GM10847 (cell line): ENCODE measurements around the gene C11orf91.

Experiments used
- POLR2A ChIP-seq: IDR thresholded peaks from 2 replicates; pipeline ENCODE4 v1.6.1; 2011; ENCODE audit not compliant: insufficient read length; ENCODE audit errors: extremely low read depth

The C11orf91 gene, protein sequence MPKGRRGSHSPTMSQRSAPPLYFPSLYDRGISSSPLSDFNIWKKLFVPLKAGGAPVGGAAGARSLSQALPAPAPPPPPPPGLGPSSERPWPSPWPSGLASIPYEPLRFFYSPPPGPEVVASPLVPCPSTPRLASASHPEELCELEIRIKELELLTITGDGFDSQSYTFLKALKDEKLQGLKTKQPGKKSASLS

DNA sequence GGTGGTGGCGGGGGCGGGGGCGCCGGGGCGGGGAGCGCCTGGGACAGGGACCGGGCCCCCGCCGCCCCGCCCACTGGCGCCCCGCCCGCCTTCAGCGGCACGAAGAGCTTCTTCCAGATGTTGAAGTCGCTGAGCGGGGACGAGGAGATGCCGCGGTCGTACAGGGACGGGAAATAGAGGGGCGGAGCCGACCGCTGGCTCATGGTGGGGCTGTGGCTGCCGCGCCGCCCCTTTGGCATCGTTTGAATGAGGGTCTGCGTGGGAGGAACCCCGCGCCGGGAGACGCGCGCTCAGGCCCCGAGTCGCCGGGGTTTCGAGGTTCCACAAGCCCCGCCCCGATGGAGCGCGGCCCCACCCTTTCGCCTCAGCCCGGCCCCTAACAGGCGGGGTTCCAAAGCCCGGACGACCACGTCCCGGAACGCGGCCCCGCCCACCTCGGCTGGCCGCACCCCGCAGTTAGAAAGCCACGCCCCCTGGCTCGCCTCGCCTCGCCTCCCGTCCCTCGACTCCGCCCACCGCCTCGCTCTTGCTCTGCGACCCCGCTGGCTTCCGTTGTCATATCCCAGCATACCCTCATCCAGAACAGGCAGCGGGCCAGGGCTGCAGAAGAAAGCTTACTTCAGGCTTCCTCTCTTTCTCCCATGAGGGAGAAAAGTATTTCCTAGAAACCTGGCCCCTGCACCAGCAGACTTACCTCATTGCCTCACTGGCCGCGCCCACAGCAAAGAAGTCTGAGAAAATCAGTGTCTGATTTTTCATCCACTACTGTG lies at the start of gene C11orf91:
Gene C11orf91, minus strand, starts transcription at position 325 of the 770 bp plus-strand sequence. Its CDS starts 86 bp downstream, at position 239.
- TF ChIP-seq POLR2A: no peak

DNA sequence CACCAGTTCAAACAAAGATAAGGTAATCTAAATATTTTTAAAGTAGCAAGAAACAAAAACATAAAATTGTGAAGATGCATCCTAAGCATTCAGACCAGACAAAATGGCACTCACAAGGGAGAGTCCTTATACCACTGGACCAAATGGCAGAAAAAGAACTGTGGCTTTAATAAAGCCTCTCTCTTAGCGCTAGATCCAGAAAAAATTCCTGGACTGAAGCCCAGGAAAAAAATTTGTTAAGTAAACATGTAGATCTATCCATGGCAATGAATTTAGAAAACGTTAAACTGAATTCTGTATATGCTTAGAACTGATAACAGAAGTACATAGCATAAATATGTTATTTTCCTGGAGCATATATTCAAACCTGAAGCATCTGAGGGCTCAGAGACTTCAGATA lies 47.4 kb upstream of the C11orf91 start:
- TF ChIP-seq POLR2A: no peak

DNA sequence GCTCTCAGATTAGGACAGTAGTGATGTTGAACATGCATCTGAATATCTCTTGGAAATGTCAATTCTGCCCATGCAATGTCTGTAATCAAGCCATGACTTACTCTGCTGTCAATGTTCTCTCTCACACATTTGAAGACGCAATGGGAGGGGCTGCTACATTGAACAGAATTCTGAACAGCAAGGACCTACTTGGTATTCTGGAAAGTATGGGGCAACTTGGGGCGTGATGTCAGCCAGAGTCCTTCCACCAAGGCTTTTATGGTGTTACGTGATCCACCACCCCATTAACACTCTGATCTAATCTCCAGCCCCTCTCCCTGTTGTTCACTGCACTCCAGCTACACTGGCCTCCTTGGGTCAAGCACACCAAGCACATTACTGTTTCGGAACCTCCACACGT lies 42.7 kb upstream of the C11orf91 start:
- no peak for TF ChIP-seq POLR2A

DNA sequence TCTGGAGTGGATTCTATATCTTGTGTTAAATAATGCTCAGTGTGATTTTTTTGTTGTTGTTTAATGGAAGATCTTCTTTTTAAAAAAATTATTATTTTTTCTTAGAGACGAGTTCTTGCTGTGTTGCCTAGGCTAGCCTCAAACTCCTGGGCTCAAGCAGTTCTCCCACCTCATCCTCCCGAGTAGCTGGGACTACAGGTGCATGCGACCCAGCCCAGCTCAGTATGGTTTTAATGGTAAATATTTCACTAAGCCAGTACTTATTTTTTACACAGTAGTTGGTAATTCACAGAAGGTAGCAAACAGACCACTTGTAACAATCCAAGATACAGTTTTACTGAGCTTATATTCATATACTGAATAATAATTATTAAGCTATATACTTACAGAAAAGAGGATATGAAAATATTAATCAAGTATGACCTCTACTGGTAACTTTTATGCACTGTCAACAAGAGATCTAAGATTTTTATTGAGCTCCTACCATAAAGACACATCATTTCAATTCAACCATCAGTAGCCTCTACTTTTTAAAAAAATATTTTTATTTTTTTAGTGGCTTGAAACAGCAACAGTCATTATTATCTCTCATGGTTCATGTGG lies 41.7 kb upstream of the C11orf91 start:
- TF ChIP-seq POLR2A: no peak

DNA sequence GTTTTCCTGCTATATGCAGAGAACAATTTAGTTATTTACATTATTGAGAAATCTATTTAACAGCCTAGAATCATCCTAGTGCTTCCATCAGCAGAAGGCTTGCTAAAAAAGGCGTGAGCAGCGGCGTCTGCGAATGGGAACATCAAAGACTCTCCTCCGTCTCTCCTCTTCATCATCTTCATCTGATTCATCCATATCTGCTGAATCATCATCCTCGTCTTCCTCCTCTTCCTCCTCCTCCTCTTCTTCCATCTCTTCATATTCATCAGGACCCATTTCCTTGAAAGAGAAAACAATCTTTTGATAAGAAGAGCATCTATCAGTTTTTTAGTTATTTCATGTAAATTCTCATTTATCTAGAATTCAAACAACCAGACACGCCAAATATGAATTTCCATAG lies 41.2 kb upstream of the C11orf91 start:
- TF ChIP-seq POLR2A: no peak

DNA sequence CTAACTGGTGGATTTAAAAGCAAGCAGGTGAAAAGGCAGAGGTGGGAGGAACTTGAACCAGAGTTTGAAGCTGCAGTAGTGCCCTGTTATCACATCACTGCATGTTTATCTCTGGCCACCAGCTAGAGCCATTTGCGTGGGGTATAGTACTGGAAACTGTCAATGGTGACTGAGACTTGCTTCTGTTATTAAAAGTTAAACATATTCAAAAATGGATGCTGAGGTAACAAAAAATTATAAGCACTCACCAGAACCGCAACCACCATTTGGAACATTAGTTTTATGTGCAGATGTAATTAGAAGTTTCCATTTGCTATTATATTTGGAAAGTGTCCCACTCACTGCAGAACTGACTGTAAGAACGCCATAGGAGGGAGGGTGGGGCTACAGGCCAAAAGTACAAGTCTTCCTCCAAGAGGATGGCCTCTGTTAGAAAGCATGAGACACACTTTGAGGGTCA lies 36.8 kb upstream of the C11orf91 start:
- TF ChIP-seq POLR2A: no peak

DNA sequence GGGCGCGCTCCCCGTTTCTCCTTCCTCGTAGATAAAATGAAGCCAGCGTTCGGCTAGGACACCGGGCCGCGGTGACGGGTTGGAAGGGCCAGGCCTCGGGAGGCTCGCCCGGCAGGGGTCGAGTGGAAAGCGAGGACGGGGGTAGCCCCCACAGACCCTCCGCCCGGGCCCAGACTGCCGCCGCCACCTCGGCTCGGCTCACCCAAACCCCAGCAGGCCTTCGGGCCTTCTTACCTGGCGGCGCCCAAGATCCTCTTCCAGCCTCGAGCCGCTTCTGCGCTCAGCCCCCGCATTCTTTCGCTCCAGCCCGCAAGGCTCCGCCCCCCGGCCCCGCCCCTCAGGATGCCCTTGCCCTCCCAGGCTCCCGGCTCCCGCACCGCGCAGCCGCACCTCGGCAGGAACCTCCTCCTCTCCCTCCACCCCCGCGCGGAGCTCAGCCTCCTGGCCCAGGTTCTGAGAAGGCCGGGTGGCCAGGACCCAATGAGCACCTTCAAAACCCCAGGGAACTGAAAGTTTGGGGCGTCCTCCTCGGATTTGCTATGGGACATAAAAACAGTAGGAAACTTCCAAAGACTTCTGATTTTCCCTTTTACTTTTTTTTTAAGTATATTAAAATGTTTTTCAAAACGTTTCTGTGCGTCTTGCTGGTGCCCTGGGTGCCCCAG lies 35.7 kb upstream of the C11orf91 start, which contains the start of gene CD59:
Gene CD59, minus strand, starts transcription at position 276 of the 665 bp plus-strand sequence. CDS start 13,978 bp downstream, outside the sequence.
- TF ChIP-seq POLR2A: peak; percentile 59

DNA sequence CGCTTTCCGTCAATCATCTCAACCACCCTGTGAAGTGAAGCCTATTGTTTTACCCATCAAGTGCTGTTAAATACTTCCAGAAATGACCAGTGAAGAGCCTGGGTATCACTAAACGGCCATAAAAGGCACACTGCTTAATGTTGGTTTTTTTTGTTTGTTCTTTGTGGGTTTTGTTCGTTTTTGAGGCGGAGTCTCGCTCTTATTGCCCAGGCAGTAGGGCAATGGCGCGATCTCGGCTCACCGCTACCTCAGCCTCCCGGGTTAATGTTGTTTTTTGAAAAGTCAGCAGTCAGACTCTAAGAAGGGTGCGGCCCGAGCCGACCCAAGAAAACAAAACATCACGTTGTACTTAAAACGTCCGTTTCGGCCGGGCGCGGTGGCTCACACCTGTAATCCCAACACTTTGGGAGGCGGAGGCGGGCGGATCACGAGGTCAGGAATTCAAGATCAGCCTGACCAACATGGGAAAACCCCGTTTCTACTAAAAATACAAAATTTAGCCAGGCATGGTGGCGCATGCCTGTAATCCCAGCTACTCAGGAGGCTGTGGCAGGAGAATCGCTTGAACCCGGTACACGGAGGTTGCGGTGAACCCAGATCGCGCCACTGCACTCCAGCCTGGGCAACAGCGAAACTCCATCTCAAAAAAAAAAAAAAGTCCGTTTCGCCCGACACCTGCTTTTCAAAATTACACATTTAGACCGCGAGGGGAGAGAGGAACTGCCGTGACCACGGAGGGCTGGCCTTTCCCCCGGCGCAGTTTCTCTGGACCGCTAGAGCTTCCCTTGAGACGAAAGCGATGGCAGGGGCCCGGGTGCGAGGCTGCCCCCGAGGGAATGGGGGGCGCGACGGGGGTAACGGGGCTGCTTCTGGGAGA lies 34.9 kb upstream of the C11orf91 start:
- no peak for TF ChIP-seq POLR2A

DNA sequence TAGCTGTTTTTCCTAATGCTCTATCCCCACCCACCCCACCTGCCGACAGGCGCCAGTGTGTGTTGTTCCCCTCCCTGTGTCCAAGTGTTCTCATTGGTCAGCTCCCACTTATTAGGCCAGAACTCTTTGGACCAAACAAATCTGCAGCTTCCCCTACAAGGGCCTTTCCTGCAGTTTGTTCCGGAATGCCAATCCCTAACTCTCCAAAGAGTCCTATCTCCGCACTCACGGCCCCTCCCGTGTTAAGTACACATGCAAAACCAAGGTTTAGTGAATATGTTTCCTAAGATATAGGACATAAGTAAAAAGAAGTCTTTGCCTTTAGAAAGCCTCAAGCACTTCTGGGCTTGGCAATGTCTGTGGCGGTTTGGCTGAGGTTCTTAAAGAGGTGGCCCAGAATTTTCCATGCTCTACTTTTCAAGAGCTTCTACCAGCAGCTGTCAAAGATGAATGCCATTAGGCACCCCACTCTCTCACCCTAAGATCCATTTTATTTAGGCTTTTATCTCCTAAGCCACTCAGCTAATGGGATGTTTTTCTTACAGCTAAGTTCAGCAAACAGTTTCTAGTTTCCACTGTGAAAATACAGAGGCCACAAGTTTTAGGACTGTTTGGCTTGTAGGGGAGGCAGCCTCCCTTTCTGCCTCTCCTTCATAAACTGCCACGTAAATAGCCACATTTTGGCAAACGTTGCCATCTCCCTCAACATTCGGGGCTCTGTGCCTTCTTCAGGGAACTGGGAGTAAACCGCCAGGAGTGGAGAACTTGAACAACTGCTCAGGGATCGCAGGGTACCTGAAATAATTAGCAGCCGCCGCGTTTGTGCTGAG lies 34.0 kb upstream of the C11orf91 start:
- no peak for TF ChIP-seq POLR2A

DNA sequence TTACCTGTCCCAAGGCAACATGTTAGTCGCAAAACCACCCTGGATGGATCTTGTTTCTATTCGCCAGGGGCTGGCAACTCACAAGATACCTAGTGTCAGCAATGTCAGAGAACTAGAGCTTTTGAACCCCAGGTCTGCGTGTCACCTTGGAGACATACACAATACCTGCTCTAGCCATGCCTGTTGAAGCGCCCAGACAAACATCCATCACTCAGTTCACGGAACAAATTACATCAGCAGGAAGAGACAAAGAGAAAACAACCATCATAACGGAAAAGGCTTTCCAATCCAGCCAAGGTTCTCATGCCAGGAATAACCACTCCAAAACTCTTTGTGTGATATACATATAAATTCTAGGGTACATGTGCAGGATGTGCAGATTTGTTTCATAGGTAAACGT lies 33.4 kb upstream of the C11orf91 start:
- no peak for TF ChIP-seq POLR2A

DNA sequence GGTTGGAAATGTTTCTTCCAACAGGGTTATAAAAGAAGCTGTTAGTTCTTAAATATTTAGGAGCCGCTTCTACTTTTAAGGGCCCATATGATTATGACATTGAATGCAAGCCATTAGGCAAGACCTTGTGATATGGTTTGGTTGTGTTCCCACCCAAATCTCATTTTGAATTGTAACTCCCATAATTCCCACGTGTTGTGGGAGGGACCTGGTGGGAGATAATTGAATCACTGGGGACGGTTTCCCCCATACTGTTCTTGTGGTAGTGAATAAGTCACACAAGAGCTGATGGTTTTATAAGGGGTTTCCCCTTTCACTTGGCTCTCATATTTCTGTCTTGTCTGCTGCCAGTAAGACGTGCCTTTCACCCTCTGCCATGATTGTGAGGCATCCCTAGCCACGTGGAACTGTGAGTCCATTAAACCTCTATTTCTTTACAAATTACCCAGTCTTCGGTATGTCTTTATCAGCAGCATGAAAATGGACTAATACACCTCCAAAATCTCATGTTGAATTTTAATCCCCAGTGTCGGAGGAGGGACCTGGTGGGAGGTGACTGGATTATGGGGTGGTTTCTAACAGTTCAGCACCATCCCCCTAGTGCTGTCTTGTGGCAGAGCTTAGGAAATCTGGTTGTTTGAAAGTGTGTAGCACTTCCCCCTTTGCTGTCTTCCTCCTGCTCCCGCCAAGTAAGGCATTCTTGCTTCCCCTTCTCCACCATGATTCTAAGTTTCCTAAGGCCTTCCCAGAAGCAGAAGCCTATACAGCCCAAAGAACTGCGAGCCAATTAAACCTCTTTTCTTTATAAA lies 31.3 kb upstream of the C11orf91 start:
- no peak for TF ChIP-seq POLR2A

DNA sequence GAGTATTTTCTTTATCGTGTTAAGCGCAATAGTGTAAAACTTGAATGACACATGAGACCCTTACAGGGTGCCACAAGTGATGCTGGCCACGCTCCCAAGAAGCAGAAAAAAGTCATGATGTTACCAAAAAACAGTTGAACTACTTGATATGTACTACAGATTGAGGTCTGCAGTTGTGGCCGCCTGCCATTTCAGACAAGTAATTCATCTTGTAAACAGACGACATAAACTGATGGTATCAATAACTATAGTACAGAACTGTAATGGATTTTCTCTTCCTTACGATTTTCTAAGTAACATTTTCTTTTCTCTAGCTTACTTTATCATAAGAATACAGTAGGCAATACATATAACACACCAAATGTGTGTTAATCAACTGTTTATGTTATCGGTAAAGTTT lies 30.1 kb upstream of the C11orf91 start:
- no peak for TF ChIP-seq POLR2A

DNA sequence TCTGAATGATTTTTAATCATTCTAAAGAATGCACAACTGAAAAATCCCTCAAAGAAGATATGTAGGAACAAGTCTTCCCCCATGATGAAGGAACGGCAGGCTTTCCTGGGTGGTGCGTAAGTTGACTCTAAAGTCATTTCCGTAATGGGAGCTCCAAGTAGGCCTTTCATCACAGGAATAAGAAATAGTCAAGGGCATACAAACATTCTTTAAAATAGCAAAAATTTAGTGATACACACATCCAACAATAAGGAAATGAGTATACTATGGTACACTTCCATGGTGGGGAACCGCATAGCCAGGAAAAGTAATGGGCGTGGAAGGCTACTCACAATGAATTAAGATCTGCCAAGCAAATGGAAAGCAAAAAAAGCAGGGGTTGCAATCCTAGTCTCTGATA lies 24.9 kb upstream of the C11orf91 start:
- no peak for TF ChIP-seq POLR2A

DNA sequence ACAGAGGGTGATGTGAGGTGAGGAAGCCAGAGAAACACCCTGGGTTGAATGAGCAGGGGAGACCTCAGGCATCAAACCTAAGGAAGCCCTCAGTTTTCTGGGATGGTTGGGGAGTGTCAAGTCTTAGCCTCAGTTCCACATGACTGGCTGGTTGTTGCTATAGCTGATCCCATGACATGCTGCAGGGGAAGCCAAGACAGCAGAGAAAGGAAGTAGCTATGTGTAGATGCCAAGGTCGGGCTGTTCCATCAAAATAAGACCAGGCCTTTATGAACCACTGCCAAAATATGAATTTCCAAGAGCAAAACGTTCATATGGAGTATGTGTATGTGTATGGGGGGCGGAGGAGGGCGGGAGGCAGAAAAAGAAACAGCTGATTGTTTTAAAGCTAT lies 24.0 kb upstream of the C11orf91 start:
- no peak for TF ChIP-seq POLR2A
